ENCODE results near the gene TNS1. TPM values are rescaled to one million over a fixed set of nuclear protein-coding genes. Genes with fewer than 3 reads are reported as not detected.
"Not testable (repeated sequence)": the region's sequence is repeated elsewhere in the genome, so short reads cannot be mapped to it uniquely, and the experiment has no call there.

TNS1 gene
- total RNA-seq, 1 experiment from 2014 or later, result 1.5 TPM

DNA sequence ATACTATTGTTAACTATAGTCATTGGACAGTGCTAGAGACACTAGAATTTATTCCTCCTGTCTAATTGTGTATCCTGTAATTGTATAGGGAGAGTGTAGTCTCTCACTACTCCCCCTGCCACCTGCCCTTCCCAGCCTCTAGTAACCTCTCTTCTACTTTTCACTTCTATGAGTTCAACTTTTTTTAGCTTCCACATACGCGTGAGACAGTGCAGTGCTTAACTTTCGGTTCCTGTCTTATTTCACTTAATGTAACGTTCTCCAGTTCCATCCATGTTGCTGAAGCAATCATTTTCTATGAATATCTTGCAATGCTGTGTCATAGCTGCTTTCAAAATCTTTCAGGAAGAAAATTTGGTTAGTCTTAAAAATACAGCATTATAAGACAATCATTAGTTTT is 43.4 kb upstream of the TNS1 start:
- Histone ChIP-seq H4K20me1 (ENCODE audit: low read length) (no peaks in the 10 kb centered on the region), H3K27ac (ENCODE audit: low read length) (no peak overlapping the region), H3K36me3 (ENCODE audit: low read depth, low read length) (no peaks in the 10 kb centered on the region), H3F3A (ENCODE audit: low read length, unreplicated experiment) (no peaks in the 10 kb centered on the region), H3K4me1 (ENCODE audit: insufficient read depth, low read length) (no peaks in the 10 kb centered on the region), H3K4me2 (ENCODE audit: low read length) (no peak overlapping the region), H3K9ac (ENCODE audit: low read length) (no peak overlapping the region), H2AFZ (ENCODE audit: low read length) (no peak overlapping the region), H3K79me2 (ENCODE audit: low read length) (no peaks in the 10 kb centered on the region), H3K9me3 (ENCODE audit: low read length) (no peaks in the 10 kb centered on the region), H3K9me2 (replicated peaks; ENCODE audit: low read length) (no peaks in the 10 kb centered on the region), H3K27me3 (ENCODE audit: low read length) (peaks cover 44% of the 10 kb centered on the region), H3K4me3 (ENCODE audit: low read length) (no peak overlapping the region)
- no TSS peak for BruUV-seq (replicated peaks)
- POLR2A ChIA-PET (ENCODE audit: unreplicated experiment), result no interaction called here
- intact Hi-C loops (cut with micrococcal nuclease), result no loop called here
- DNase-seq (no peak), ATAC-seq (no peak)
- TF ChIP-seq EZH2phosphoT487 (IDR thresholded peaks at IDR 0.05; ENCODE audit: borderline replicate concordance, low read length) (no peak), EZH2 (IDR thresholded peaks at IDR 0.05; ENCODE audit: low read length, unreplicated experiment) (no peak)
- TF ChIP-seq, protein P1, sequence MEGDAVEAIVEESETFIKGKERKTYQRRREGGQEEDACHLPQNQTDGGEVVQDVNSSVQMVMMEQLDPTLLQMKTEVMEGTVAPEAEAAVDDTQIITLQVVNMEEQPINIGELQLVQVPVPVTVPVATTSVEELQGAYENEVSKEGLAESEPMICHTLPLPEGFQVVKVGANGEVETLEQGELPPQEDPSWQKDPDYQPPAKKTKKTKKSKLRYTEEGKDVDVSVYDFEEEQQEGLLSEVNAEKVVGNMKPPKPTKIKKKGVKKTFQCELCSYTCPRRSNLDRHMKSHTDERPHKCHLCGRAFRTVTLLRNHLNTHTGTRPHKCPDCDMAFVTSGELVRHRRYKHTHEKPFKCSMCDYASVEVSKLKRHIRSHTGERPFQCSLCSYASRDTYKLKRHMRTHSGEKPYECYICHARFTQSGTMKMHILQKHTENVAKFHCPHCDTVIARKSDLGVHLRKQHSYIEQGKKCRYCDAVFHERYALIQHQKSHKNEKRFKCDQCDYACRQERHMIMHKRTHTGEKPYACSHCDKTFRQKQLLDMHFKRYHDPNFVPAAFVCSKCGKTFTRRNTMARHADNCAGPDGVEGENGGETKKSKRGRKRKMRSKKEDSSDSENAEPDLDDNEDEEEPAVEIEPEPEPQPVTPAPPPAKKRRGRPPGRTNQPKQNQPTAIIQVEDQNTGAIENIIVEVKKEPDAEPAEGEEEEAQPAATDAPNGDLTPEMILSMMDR (conservative IDR thresholded peaks at IDR 0.05; ENCODE audit: low read depth, low read length), result no peak
- CTCF ChIA-PET, result no interaction called here

DNA sequence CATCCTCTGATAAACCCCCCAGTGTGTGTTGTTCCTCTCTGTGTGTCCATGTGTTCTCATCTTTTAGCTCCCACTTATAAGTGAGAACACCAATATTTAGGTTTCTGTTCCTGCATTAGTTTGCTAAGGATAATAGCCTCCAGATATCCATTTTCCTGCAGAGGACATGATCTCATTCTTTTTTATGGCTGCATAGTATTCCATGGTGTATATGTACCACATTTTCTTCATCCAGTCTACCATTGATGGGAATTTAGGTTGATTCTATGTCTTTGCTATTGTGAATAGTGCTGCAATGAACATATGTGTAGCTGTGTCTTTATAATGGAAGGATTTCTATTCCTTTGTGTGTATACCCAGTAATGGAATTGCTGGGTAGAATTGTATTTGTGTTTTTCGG is 41.8 kb upstream of the TNS1 start:
- H3K9me2 ChIP-seq (replicated peaks; ENCODE audit: low read length); H3K9ac ChIP-seq (ENCODE audit: low read length); H3F3A ChIP-seq (ENCODE audit: low read length, unreplicated experiment); CTCF ChIA-PET; POLR2A ChIA-PET (ENCODE audit: unreplicated experiment); H3K4me1 ChIP-seq (ENCODE audit: insufficient read depth, low read length); DNase-seq; H3K36me3 ChIP-seq (ENCODE audit: low read depth, low read length); H3K4me3 ChIP-seq (ENCODE audit: low read length); H4K20me1 ChIP-seq (ENCODE audit: low read length); H3K79me2 ChIP-seq (ENCODE audit: low read length); H3K9me3 ChIP-seq (ENCODE audit: low read length); ATAC-seq; H2AFZ ChIP-seq (ENCODE audit: low read length); H3K4me2 ChIP-seq (ENCODE audit: low read length); H3K27ac ChIP-seq (ENCODE audit: low read length); intact Hi-C loops (cut with micrococcal nuclease); BruUV-seq (replicated peaks): not testable (repeated sequence)
- H3K27me3 ChIP-seq (ENCODE audit: low read length), result peaks cover 34% of the 10 kb centered on the region

DNA sequence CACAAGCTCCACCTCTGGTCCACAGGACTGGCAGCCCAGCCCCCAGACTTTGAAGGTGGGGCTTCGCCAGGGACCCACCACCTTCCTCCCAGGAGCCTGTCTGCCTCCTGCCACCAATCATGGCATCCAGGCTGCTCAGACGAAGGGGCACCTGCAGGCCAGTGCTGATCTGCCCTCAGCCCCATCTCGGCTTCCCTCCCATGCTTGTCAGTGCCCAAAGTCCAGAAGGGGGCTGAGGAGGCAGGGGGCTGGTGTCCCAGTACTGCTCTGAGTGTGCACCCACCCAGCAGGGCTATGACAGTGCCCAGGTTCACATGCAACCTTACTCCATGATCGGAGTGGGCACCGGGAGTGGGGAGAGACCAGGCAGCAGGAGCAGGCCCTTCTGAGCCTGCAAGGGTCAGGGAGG is 40.9 kb upstream of the TNS1 start:
- peaks cover 27% of the 10 kb centered on the region for H3K27me3 ChIP-seq (ENCODE audit: low read length)
- H3K4me3 ChIP-seq (ENCODE audit: low read length), result no peak overlapping the region
- TF ChIP-seq EZH2 (IDR thresholded peaks at IDR 0.05; ENCODE audit: low read length, unreplicated experiment) (no peak), EZH2phosphoT487 (IDR thresholded peaks at IDR 0.05; ENCODE audit: borderline replicate concordance, low read length) (no peak)
- TF ChIP-seq, protein P1 (conservative IDR thresholded peaks at IDR 0.05; ENCODE audit: low read depth, low read length), result no peak
- ChIA-PET POLR2A (ENCODE audit: unreplicated experiment) (no interaction called here), CTCF (no interaction called here)
- H3K79me2 ChIP-seq (ENCODE audit: low read length), result no peaks in the 10 kb centered on the region
- no peaks in the 10 kb centered on the region for H3K9me3 ChIP-seq (ENCODE audit: low read length)
- H3K36me3 ChIP-seq (ENCODE audit: low read depth, low read length), result no peaks in the 10 kb centered on the region
- no peak overlapping the region for H2AFZ ChIP-seq (ENCODE audit: low read length)
- no peaks in the 10 kb centered on the region for H4K20me1 ChIP-seq (ENCODE audit: low read length)
- H3K9me2 ChIP-seq (replicated peaks; ENCODE audit: low read length), result no peaks in the 10 kb centered on the region
- H3K4me1 ChIP-seq (ENCODE audit: insufficient read depth, low read length), result no peaks in the 10 kb centered on the region
- BruUV-seq (replicated peaks), result no TSS peak
- ATAC-seq, result no peak
- intact Hi-C loops (cut with micrococcal nuclease), result no loop called here
- DNase-seq, result no peak
- H3F3A ChIP-seq (ENCODE audit: low read length, unreplicated experiment), result no peaks in the 10 kb centered on the region
- no peak overlapping the region for H3K27ac ChIP-seq (ENCODE audit: low read length)
- no peak overlapping the region for H3K4me2 ChIP-seq (ENCODE audit: low read length)
- H3K9ac ChIP-seq (ENCODE audit: low read length), result no peak overlapping the region
